MM.1S (cell line): ENCODE measurements around the gene NDUFAF8.

Experiments used
- CTCF ChIP-seq: fragments of 300-600 bp; sonication (generic); IDR thresholded peaks from 2 replicates; pipeline ENCODE4 v1.5.1; 2016; ENCODE audit warnings: antibody characterized with exemption, low read length, mixed read lengths
- EZH2 ChIP-seq: fragments of 300-600 bp; sonication (generic); optimal IDR thresholded peaks from 2 replicates; pipeline ENCODE3; 2017; ENCODE audit warnings: low read depth, mild to moderate bottlenecking, antibody characterized with exemption, low read length, mixed read lengths
- EZH2phosphoT487 ChIP-seq: fragments of 300-600 bp; sonication (generic); IDR thresholded peaks from 2 replicates; pipeline ENCODE4 v1.6.1; 2018; ENCODE audit warnings: antibody characterized with exemption, low read length

- TF ChIP-seq CTCF (no peak), EZH2phosphoT487 (no peak), EZH2 (no peak)
Measured at GRCh38 chr17:81196505-81197408, 42.4 kb upstream of the NDUFAF8 start.
